ENCODE results near the gene SEMA4D.
A peak's percentile ranks its signal among the peaks of the same experiment; 100 is the strongest.

The SEMA4D gene

GRCh38 chr9:89500008-89500407 is 2.1 kb upstream of the SEMA4D start:
- no peak for DNase-seq (ENCODE audit: low spot score)

GRCh38 chr9:89498852-89499480 is 1.1 kb upstream of the SEMA4D start:
- DNase-seq (ENCODE audit: low spot score), result peak; percentile 76

GRCh38 chr9:89497257-89497963 is 503 bp downstream of the SEMA4D start:
- no peak for DNase-seq (ENCODE audit: low spot score)

GRCh38 chr9:89496645-89497256 is 1.2 kb downstream of the SEMA4D start:
- no peak for DNase-seq (ENCODE audit: low spot score)

GRCh38 chr9:89495824-89496560 is 1.9 kb downstream of the SEMA4D start:
- no peak for DNase-seq (ENCODE audit: low spot score)

- no peak for DNase-seq (ENCODE audit: low spot score)
These were observed 3.7 kb downstream of the SEMA4D start for GRCh38 chr9:89494199-89494598.

- DNase-seq (ENCODE audit: low spot score), result no peak
These were observed 4.2 kb downstream of the SEMA4D start for GRCh38 chr9:89493671-89494070.

GRCh38 chr9:89493181-89493580 is 4.7 kb downstream of the SEMA4D start:
- DNase-seq (ENCODE audit: low spot score), result no peak

- DNase-seq (ENCODE audit: low spot score), result no peak
These were observed 5.3 kb downstream of the SEMA4D start for GRCh38 chr9:89492586-89492985.

- no peak for DNase-seq (ENCODE audit: low spot score)
These were observed 6.2 kb downstream of the SEMA4D start for GRCh38 chr9:89491694-89492093.

GRCh38 chr9:89489548-89490530 is 8.1 kb downstream of the SEMA4D start:
- DNase-seq (ENCODE audit: low spot score), result peak; percentile 74

- DNase-seq (ENCODE audit: low spot score), result no peak
These were observed 9.0 kb downstream of the SEMA4D start for GRCh38 chr9:89488936-89489335.

GRCh38 chr9:89488131-89488530 is 9.8 kb downstream of the SEMA4D start:
- no peak for DNase-seq (ENCODE audit: low spot score)

GRCh38 chr9:89486681-89487080 is 11.2 kb downstream of the SEMA4D start:
- DNase-seq (ENCODE audit: low spot score), result no peak

- DNase-seq (ENCODE audit: low spot score), result no peak
These were observed 13.2 kb downstream of the SEMA4D start for GRCh38 chr9:89484475-89485404.

GRCh38 chr9:89483592-89484474 is 14.1 kb downstream of the SEMA4D start:
- DNase-seq (ENCODE audit: low spot score), result peak; percentile 71

- DNase-seq (ENCODE audit: low spot score), result no peak
These were observed 15.0 kb downstream of the SEMA4D start for GRCh38 chr9:89482901-89483361.

GRCh38 chr9:89482056-89482851 is 15.7 kb downstream of the SEMA4D start:
- no peak for DNase-seq (ENCODE audit: low spot score)

Measured in activated CD4-positive, alpha-beta T cell treated with anti-CD3 and anti-CD28 coated beads, Interleukin-2, Interleukin-4, amounts not matched to agents 100 ng/mL and 50 ng/mL, durations not matched to agents 16 hours and 8 hours (primary cell).